CD4-positive, alpha-beta T cell (primary cell): ENCODE results near the gene C2orf69. TPM values are rescaled to one million over a fixed set of nuclear protein-coding genes. Genes with fewer than 3 reads are reported as not detected.
A peak's percentile ranks its signal among the peaks of the same experiment; 100 is the strongest.

Experiments
- ATAC-seq: fragments of 200-7000 bp; cut with Tn5 transposase; one replicate; pipeline ENCODE4 v1.10.0; 2022; ENCODE audit warnings: mild to moderate bottlenecking; ENCODE audit not compliant: poor library complexity
- CTCF ChIA-PET: fragments of 350-600 bp; sonication (Branson Sonifier 250); formaldehyde crosslinking; loops from one replicate; lab custom pipeline; 2021; ENCODE audit warnings: antibody characterized with exemption, inconsistent platforms; lab: Charles Lee
- POLR2A ChIA-PET: fragments of 350-600 bp; sonication (Branson Sonifier 250); formaldehyde crosslinking; loops from one replicate; lab custom pipeline; 2021; ENCODE audit warnings: antibody characterized with exemption, inconsistent platforms; lab: Charles Lee
- DNase-seq, 14 experiments: peaks; one replicate each; pipeline ENCODE4 v3.0.0-alpha.2; 2013 to 2020; ENCODE audit warnings: mixed read lengths in 2 of 14
- H3K27ac ChIP-seq, 2 donors: one replicate each; pipeline versions ENCODE4 v1.5.1 to v1.7.0; 2013; ENCODE audit warnings: low read length in 2 of 2, low read depth in 1 of 2, mild to moderate bottlenecking in 1 of 2
- H3K27me3 ChIP-seq, 2 experiments: 1 replicate in 1 of 2; 2 replicates in 1 of 2; pipeline versions ENCODE4 v1.6.1 to v1.7.0; 2013; ENCODE audit warnings: low read length in 2 of 2, control low read depth in 1 of 2, mild to moderate bottlenecking in 1 of 2, moderate library complexity in 1 of 2; ENCODE audit not compliant: insufficient read depth in 2 of 2, control insufficient read depth in 1 of 2
- H3K36me3 ChIP-seq: one replicate; pipeline ENCODE4 v1.6.1; 2013; ENCODE audit warnings: low read length, control low read depth; ENCODE audit not compliant: insufficient read depth
- H3K4me1 ChIP-seq: one replicate; pipeline ENCODE4 v1.6.1; 2013; ENCODE audit warnings: low read length, control low read depth; ENCODE audit not compliant: insufficient read depth
- H3K4me3 ChIP-seq: one replicate; pipeline ENCODE4 v1.5.1; 2013; ENCODE audit warnings: mild to moderate bottlenecking, low read length, moderate library complexity
- H3K9me3 ChIP-seq, 2 experiments: 1 replicate in 1 of 2; 2 replicates in 1 of 2; pipeline versions ENCODE4 v1.6.1 to v1.7.0; 2013; ENCODE audit warnings: low read length in 2 of 2, mild to moderate bottlenecking in 2 of 2, control low read depth in 1 of 2, moderate library complexity in 1 of 2; ENCODE audit not compliant: control insufficient read depth in 1 of 2, insufficient read depth in 1 of 2
- H3K27ac Mint-ChIP-seq: one replicate; pipeline ENCODE4 v1.8.0; 2020; ENCODE audit warnings: mixed read lengths
- H3K27me3 Mint-ChIP-seq: one replicate; pipeline ENCODE4 v1.8.0; 2021; ENCODE audit warnings: mixed read lengths
- H3K36me3 Mint-ChIP-seq: one replicate; pipeline ENCODE4 v1.8.0; 2021; ENCODE audit warnings: low read depth, mixed read lengths
- H3K4me1 Mint-ChIP-seq: one replicate; pipeline ENCODE4 v1.8.0; 2021; ENCODE audit warnings: low read depth, mixed read lengths
- H3K4me3 Mint-ChIP-seq: one replicate; pipeline ENCODE4 v1.8.0; 2020; ENCODE audit warnings: mild to moderate bottlenecking, mixed read lengths
- H3K9me3 Mint-ChIP-seq: one replicate; pipeline ENCODE4 v1.8.0; 2020; ENCODE audit warnings: mixed read lengths
- CTCF ChIP-seq: fragments of 200-600 bp; IDR thresholded peaks from one replicate; pipeline ENCODE4 v1.8.0; 2022; ENCODE audit warnings: antibody characterized with exemption, mild to moderate bottlenecking
- intact Hi-C, 2 experiments: fragments of 100-400 bp; cut with DNase I in 1 of 2; cut with micrococcal nuclease in 1 of 2; formaldehyde crosslinking; loops; one replicate each; pipeline versions ENCODE4 v1.15.1 to v1.9.0; 2023 to 2025; cut with DNase I, micrococcal nuclease
- total RNA-seq, 174 experiments: library from RNA in 2 of 174; stranded (reverse) in 2 of 174; gene quantifications; one replicate each; pipeline ENCODE4 v1.2.3 and lab custom pipeline; 2021 to 2026

The C2orf69 gene
- total RNA-seq, 2 experiments from 2014 or later: 12.5 to 13.7 TPM

DNA sequence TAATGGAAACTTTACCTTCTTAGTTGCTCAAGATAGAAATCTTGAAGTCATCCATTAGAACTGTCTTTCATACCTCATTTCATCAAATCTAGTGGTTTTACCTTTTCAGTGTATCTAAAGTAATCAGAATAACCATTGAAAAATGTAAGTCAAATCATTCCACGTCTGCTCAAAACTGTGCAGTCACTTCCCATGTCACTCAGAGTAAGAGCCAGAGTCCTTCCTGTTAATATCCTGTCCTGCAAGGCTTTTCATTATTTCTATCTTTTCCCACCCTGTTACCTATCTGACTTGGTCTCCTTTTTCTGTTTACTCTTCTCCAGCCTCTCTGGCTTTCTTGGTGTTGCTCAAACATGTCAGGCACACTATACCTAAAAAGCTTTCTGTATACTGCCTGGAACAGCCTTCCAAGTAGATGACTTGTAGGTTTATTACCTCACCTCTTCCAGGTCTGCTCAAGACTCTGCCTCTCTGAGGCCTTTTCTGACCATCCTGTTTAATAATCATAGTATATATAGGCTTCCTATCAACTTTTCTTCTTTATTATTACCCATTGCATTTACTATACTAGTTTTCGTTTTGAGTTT lies 3.4 kb downstream of the C2orf69 start:
- no peak for TF ChIP-seq CTCF
- H3K9me3 Mint-ChIP-seq: no peaks in the 10 kb centered on the region
- Histone ChIP-seq H3K36me3 (peaks cover 25% of the 10 kb centered on the region), H3K9me3 (peaks cover 0 to 7% of the 10 kb centered on the region in 2 experiments), H3K27me3 (no peaks in the 10 kb centered on the region), H3K27ac (no peak overlapping the region), H3K4me3 (no peak overlapping the region), H3K4me1 (peaks cover 17% of the 10 kb centered on the region)
- intact Hi-C loops: loop anchor here in 1 of 2 experiments (5.0 kb wide), 1 partner anchor 898 kb away; the partner anchor contains the start of gene BZW1
- no peaks in the 10 kb centered on the region for H3K27me3 Mint-ChIP-seq
- peaks cover 44% of the 10 kb centered on the region for H3K4me1 Mint-ChIP-seq
- DNase-seq (no peak), ATAC-seq (no peak)
- peaks cover 54% of the 10 kb centered on the region for H3K36me3 Mint-ChIP-seq
- peak overlapping the region; percentile 31 for H3K4me3 Mint-ChIP-seq
- ChIA-PET CTCF (no interaction called here), POLR2A (no interaction called here)
- H3K27ac Mint-ChIP-seq: peak overlapping the region; percentile 3

DNA sequence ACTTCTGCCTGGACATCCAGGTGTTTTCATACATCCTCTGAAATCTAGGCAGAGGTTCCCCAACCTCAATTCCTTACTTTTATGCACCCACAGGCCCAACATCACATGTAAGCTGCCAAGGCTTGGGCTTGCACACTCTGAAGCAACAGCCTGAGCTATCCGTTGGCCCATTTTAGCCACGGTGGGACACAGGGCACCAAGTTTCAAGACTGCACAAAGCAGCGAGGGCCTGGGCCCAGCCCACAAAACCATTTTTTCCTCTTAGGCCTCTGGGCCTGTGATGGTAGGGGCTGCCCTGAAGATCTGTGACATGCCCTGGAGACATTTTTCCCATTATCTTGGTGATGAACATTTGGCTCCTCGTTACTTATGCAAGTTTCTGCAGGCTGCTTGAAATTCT lies 5.9 kb downstream of the C2orf69 start:
- H3K27ac Mint-ChIP-seq: no peak overlapping the region
- H3K4me1 Mint-ChIP-seq: peaks cover 35% of the 10 kb centered on the region
- peaks cover 48% of the 10 kb centered on the region for H3K36me3 Mint-ChIP-seq
- ChIA-PET POLR2A (no interaction called here), CTCF (no interaction called here)
- Histone ChIP-seq H3K36me3 (peaks cover 29% of the 10 kb centered on the region), H3K27me3 (no peaks in the 10 kb centered on the region), H3K4me3 (no peak overlapping the region), H3K4me1 (peaks cover 6% of the 10 kb centered on the region), H3K27ac (no peak overlapping the region), H3K9me3 (peaks cover 0 to 7% of the 10 kb centered on the region in 2 experiments)
- no peaks in the 10 kb centered on the region for H3K9me3 Mint-ChIP-seq
- no peak for DNase-seq
- no peak for ATAC-seq
- H3K27me3 Mint-ChIP-seq: no peaks in the 10 kb centered on the region
- no peak for TF ChIP-seq CTCF
- intact Hi-C loops: no loop called here
- H3K4me3 Mint-ChIP-seq: no peak overlapping the region

DNA sequence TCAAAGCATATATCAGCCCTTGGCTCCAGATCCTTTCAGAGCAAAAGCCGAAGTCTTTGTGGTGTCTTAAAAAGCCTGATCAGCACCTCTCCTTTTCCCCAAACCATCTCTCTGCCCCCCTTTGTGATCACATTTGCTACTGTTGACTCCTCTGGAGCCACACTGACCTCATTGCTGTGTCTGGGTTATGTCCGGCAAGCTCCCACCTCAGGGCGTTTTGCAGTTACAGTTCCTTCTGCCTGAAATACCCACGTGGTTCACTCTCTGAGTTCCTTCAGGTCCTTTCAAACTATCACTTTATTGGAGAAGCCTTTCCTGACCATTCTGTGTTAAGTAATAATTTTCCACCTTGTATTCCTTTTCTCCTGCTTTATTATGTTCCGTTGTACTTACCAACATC lies 11.8 kb downstream of the C2orf69 start:
- H3K4me3 ChIP-seq: no peak overlapping the region
- ChIA-PET POLR2A (interaction anchor here (0.7 kb wide), 1 partner anchor 17 kb away, joined by 3 read pairs; no protein-coding TSS in a partner anchor), CTCF (no interaction called here)
- DNase-seq (no peak), ATAC-seq (no peak)
- no peak overlapping the region for H3K27ac ChIP-seq
- H3K9me3 Mint-ChIP-seq: no peaks in the 10 kb centered on the region
- peaks cover 13% of the 10 kb centered on the region for H3K36me3 ChIP-seq
- no peak overlapping the region for H3K4me3 Mint-ChIP-seq
- no peaks in the 10 kb centered on the region for H3K4me1 ChIP-seq
- intact Hi-C loops: no loop called here
- H3K27me3 ChIP-seq: no peaks in the 10 kb centered on the region
- H3K27ac Mint-ChIP-seq: no peak overlapping the region
- peaks cover 34% of the 10 kb centered on the region for H3K36me3 Mint-ChIP-seq
- no peak for TF ChIP-seq CTCF
- H3K27me3 Mint-ChIP-seq: no peaks in the 10 kb centered on the region
- H3K4me1 Mint-ChIP-seq: peaks cover 34% of the 10 kb centered on the region
- H3K9me3 ChIP-seq: no peaks in the 10 kb centered on the region
